HEK293 (cell line): ENCODE measurements around the gene BTBD16.

Experiments used
- CTCF ChIA-PET: fragments of 350-600 bp; formaldehyde crosslinking; extraction: SDS; loops from one replicate; lab custom pipeline; 2021; ENCODE audit warnings: antibody characterized with exemption; lab: Yijun Ruan, JAX
- POLR2A ChIA-PET: fragments of 300-600 bp; formaldehyde crosslinking; extraction: SDS; loops from one replicate; lab custom pipeline; 2020; ENCODE audit warnings: antibody characterized with exemption, inconsistent platforms; lab: Yijun Ruan, JAX
- H3K27ac ChIP-seq: fragments of 200-500 bp; sonication (Bioruptor generic); 2 replicates; pipeline ENCODE4 v1.5.1; 2014; ENCODE audit warnings: low read depth, low read length, control low read depth, inconsistent platforms; ENCODE audit errors: extremely low read depth
- H3K36me3 ChIP-seq, 2 experiments: fragments of 200-500 bp in 1 of 2; sonication (Bioruptor generic) in 1 of 2; 1 replicate in 1 of 2; 2 replicates in 1 of 2; pipeline ENCODE4 v1.5.1; 2014 to 2017; ENCODE audit warnings: inconsistent platforms in 2 of 2, low read length in 2 of 2; ENCODE audit not compliant: control insufficient read depth in 2 of 2, insufficient read depth in 1 of 2
- H3K4me1 ChIP-seq: fragments of 200-500 bp; sonication (Bioruptor generic); 2 replicates; pipeline ENCODE4 v1.5.1; 2014; ENCODE audit warnings: mild to moderate bottlenecking, low read length, inconsistent platforms; ENCODE audit not compliant: control insufficient read depth, insufficient read depth
- H3K4me3 ChIP-seq: 2 replicates; pipeline ENCODE4 v1.5.1; 2011; ENCODE audit warnings: low read depth, mild to moderate bottlenecking, control low read depth, low read length, moderate library complexity
- H3K9me3 ChIP-seq: fragments of 200-500 bp; sonication (Bioruptor generic); 2 replicates; pipeline ENCODE4 v1.5.1; 2014; ENCODE audit warnings: low read depth, low read length, inconsistent platforms; ENCODE audit not compliant: control insufficient read depth, insufficient read depth
- GLIS1 ChIP-seq: fragments of 450-650 bp; formaldehyde crosslinking; IDR thresholded peaks from 2 replicates; pipeline ENCODE4 v1.5.1; 2016; ENCODE audit warnings: missing biosample characterization, missing genetic modification characterization
- HOXC10 ChIP-seq: sonication (generic); formaldehyde crosslinking; IDR thresholded peaks from 2 replicates; pipeline ENCODE4 v1.8.1; 2023; ENCODE audit warnings: mild to moderate bottlenecking, missing genetic modification reagents
- KLF17 ChIP-seq: fragments of 450-650 bp; formaldehyde crosslinking; IDR thresholded peaks from 2 replicates; pipeline ENCODE4 v1.5.1; 2016; ENCODE audit warnings: missing biosample characterization, missing genetic modification characterization
- MEIS1 ChIP-seq: sonication (generic); formaldehyde crosslinking; IDR thresholded peaks from 2 replicates; pipeline ENCODE4 v1.8.1; 2022; ENCODE audit warnings: missing genetic modification reagents, mild to moderate bottlenecking, borderline replicate concordance
- PATZ1 ChIP-seq: fragments of 450-650 bp; formaldehyde crosslinking; IDR thresholded peaks from 2 replicates; pipeline ENCODE4 v1.5.1; 2016; ENCODE audit warnings: missing biosample characterization, missing genetic modification characterization
- PRDM1 ChIP-seq: fragments of 450-650 bp; formaldehyde crosslinking; IDR thresholded peaks from 2 replicates; pipeline ENCODE4; 2016; ENCODE audit warnings: missing biosample characterization, missing genetic modification characterization
- ZBTB48 ChIP-seq: fragments of 450-650 bp; formaldehyde crosslinking; IDR thresholded peaks from 2 replicates; pipeline ENCODE4 v1.5.1; 2016; ENCODE audit warnings: missing biosample characterization, missing genetic modification characterization
- ZNF362 ChIP-seq: fragments of 450-650 bp; formaldehyde crosslinking; IDR thresholded peaks from 2 replicates; pipeline ENCODE4 v1.5.1; 2016; ENCODE audit warnings: missing biosample characterization, missing genetic modification characterization
- ZNF48 ChIP-seq: fragments of 450-650 bp; formaldehyde crosslinking; IDR thresholded peaks from 2 replicates; pipeline ENCODE4 v1.5.1; 2016; ENCODE audit warnings: missing biosample characterization, missing genetic modification characterization
- ZNF510 ChIP-seq: fragments of 450-650 bp; formaldehyde crosslinking; IDR thresholded peaks from 2 replicates; pipeline ENCODE4 v1.5.1; 2018; ENCODE audit warnings: mild to moderate bottlenecking, missing genetic modification characterization, missing biosample characterization; ENCODE audit not compliant: insufficient replicate concordance
- ZNF639 ChIP-seq: fragments of 450-650 bp; formaldehyde crosslinking; IDR thresholded peaks from 2 replicates; pipeline ENCODE4 v1.5.1; 2016; ENCODE audit warnings: missing biosample characterization, missing genetic modification characterization
- ZNF792 ChIP-seq: fragments of 450-650 bp; formaldehyde crosslinking; IDR thresholded peaks from 2 replicates; pipeline ENCODE4 v1.5.1; 2016; ENCODE audit warnings: missing biosample characterization, missing genetic modification characterization
- ZSCAN18 ChIP-seq: fragments of 450-650 bp; formaldehyde crosslinking; IDR thresholded peaks from 2 replicates; pipeline ENCODE4 v1.5.1; 2016; ENCODE audit warnings: missing biosample characterization, missing genetic modification characterization
- TF ChIP-seq, protein P1 (sequence below): fragments of 450-650 bp; formaldehyde crosslinking; IDR thresholded peaks from 2 replicates; pipeline ENCODE4 v1.5.1; 2017; ENCODE audit warnings: missing biosample characterization, missing genetic modification characterization

Gene BTBD16

DNA sequence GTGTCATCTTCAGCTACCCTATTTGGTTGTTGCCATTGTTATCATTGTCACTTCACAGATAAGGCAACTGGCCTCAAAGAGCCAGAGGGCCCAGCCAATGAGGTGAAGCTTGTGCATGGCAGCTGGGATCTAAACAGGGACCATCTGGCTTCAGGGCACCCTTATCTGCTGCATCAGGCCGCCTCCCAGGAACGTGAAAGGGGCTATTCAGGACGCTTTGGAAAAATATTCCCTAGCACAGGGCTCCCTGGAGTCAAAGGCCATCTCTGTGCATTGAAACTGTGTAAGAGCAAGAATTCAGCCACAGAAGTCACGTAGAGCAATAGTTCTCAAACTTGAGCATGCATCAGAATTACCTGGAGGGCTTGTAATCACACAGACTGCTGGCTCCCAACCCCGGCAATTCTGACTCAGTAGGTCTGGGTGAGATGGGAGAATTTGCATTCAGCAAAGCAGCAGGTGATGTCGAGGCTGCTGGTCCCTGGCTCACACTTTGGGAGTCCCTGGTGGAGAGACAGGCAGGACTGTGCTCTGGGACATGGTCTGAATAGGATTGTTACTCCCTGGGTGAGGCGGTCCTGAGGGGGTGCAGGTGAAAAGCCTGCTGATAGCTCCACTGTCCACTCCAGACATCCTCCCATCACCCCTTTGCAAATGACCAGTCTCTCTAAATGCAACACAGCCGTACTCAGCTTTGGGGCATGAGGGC lies 81.9 kb downstream of the BTBD16 start:
- TF ChIP-seq GLIS1 (tag by site-specific recombination) (no peak), ZBTB48 (tag by site-specific recombination) (no peak), ZNF48 (tag by site-specific recombination) (no peak)
- TF ChIP-seq, all 188 proteins: peak for 0
- Histone ChIP-seq H3K9me3 (no peaks in the 10 kb centered on the region), H3K4me3 (no peak overlapping the region), H3K4me1 (no peaks in the 10 kb centered on the region), H3K27ac (no peak overlapping the region), H3K36me3 (no peaks in the 10 kb centered on the region)
- POLR2A ChIA-PET = no interaction called here
- CTCF ChIA-PET = interaction anchor here (0.9 kb wide), 1 partner anchor 10 kb away, joined by 5 read pairs; no protein-coding TSS in a partner anchor

GRCh38 chr10:122354383-122354782 lies 83.3 kb downstream of the BTBD16 start:
- H3K4me1 ChIP-seq = no peaks in the 10 kb centered on the region
- TF ChIP-seq ZSCAN18 (tag by site-specific recombination) = no peak
- TF ChIP-seq ZNF792 (tag by site-specific recombination) = no peak
- no peak for TF ChIP-seq ZNF510 (tag by site-specific recombination)
- TF ChIP-seq HOXC10 = no peak
- TF ChIP-seq KLF17 = no peak
- TF ChIP-seq MEIS1 = no peak
- no peak for TF ChIP-seq PRDM1 (tag by site-specific recombination)
- TF ChIP-seq PATZ1 (tag by site-specific recombination) = no peak
- TF ChIP-seq ZNF362 (tag by site-specific recombination) = no peak
- no peak for TF ChIP-seq ZNF639 (tag by site-specific recombination)
- TF ChIP-seq, protein P1, sequence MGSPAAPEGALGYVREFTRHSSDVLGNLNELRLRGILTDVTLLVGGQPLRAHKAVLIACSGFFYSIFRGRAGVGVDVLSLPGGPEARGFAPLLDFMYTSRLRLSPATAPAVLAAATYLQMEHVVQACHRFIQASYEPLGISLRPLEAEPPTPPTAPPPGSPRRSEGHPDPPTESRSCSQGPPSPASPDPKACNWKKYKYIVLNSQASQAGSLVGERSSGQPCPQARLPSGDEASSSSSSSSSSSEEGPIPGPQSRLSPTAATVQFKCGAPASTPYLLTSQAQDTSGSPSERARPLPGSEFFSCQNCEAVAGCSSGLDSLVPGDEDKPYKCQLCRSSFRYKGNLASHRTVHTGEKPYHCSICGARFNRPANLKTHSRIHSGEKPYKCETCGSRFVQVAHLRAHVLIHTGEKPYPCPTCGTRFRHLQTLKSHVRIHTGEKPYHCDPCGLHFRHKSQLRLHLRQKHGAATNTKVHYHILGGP (tag by site-specific recombination) = no peak
- ChIA-PET CTCF (no interaction called here), POLR2A (no interaction called here)
- H3K27ac ChIP-seq = no peak overlapping the region
- H3K36me3 ChIP-seq = no peaks in the 10 kb centered on the region
- no peaks in the 10 kb centered on the region; the same call in 1 of the 2 replicates for H3K9me3 ChIP-seq
- no peak overlapping the region for H3K4me3 ChIP-seq
